Kidney (tissue), 14 donors: Measurements from ENCODE around the gene CDCA8. TPM values are rescaled to one million over a fixed set of nuclear protein-coding genes. Genes with fewer than 3 reads are reported as not detected.

ENCODE experiments used
- DNase-seq, 5 donors: peaks; one replicate each; pipeline ENCODE4 v3.0.0-alpha.2; 2013 to 2020
- FAIRE-seq: peaks from 2 replicates; lab custom pipeline; 2012; peaks lifted over from hg19 to GRCh38; lab: Jason Lieb, UNC
- H3K27ac ChIP-seq, 2 donors: one replicate each; pipeline ENCODE4 v1.7.0; 2013; ENCODE audit warnings: low read depth in 2 of 2, low read length in 2 of 2, inconsistent platforms in 1 of 2
- H3K27me3 ChIP-seq: one replicate; pipeline ENCODE4 v1.7.1; 2013; ENCODE audit warnings: low read length, inconsistent platforms; ENCODE audit not compliant: control insufficient read depth, insufficient read depth
- H3K36me3 ChIP-seq, 3 donors: one replicate each; pipeline versions ENCODE4 v1.7.0 to v1.7.1; 2013; ENCODE audit warnings: low read length in 3 of 3, control low read depth in 1 of 3, inconsistent platforms in 1 of 3; ENCODE audit not compliant: insufficient read depth in 3 of 3, control insufficient read depth in 2 of 3
- H3K4me1 ChIP-seq, 3 donors: one replicate each; pipeline versions ENCODE4 v1.7.0 to v1.7.1; 2013; ENCODE audit warnings: low read length in 3 of 3, inconsistent platforms in 1 of 3, low read depth in 1 of 3; ENCODE audit not compliant: control insufficient read depth in 2 of 3, insufficient read depth in 2 of 3
- H3K4me3 ChIP-seq, 3 donors: one replicate each; pipeline versions ENCODE4 v1.7.0 to v1.8.1; 2013; ENCODE audit warnings: low read length in 3 of 3, control low read depth in 1 of 3, inconsistent platforms in 1 of 3
- H3K9ac ChIP-seq, 3 donors: one replicate each; pipeline versions ENCODE4 v1.7.0 to v1.7.1; 2013; ENCODE audit warnings: low read length in 3 of 3, control low read depth in 1 of 3, inconsistent platforms in 1 of 3
- H3K9me3 ChIP-seq, 3 donors: one replicate each; pipeline versions ENCODE4 v1.7.0 to v1.7.1; 2013; ENCODE audit warnings: low read length in 3 of 3, control low read depth in 1 of 3, inconsistent platforms in 1 of 3; ENCODE audit not compliant: control insufficient read depth in 2 of 3, insufficient read depth in 1 of 3
- intact Hi-C: fragments of 100-400 bp; cut with DNase I; formaldehyde crosslinking; loops from one replicate; pipeline ENCODE4 v1.11.1; 2022
- polyA plus RNA-seq: library from polyadenylated mRNA; stranded (reverse); fragments of 350-450 nt; fragmentation: Illumina TruSeq; extraction: RNeasy Lipid Tissue Mini Kit (QIAGEN cat#74804); gene quantifications from one replicate; pipeline ENCODE4 v1.2.3, GENCODE V29; 2014; ENCODE audit warnings: low read depth, low replicate concordance; ENCODE audit not compliant: insufficient read depth
- total RNA-seq: library from RNA; stranded (reverse); fragmentation: NEBNext Ultra II Directional; extraction: Animal tissue kit (Norgen Biotek cat#: 25700); gene quantifications from one replicate; pipeline ENCODE4 v1.2.1, GENCODE V29; 2021
- TF ChIP-seq, protein P1 (sequence below): IDR thresholded peaks from 3 replicates; pipeline ENCODE4 v1.5.1; 2012; ENCODE audit warnings: mild to moderate bottlenecking, moderate library complexity, borderline replicate concordance; ENCODE audit not compliant: insufficient read depth; ENCODE audit errors: extremely low read depth
- donor health status: control.
- donor health status: control.
- donor health status: control.
- donor health status: control.
- donor health status: control.
- donor health status: DM: yes; HTN: yes; CAD: no.
- donor health status: Normal renal cell carcinoma (clear cell type).

CDCA8 gene
- total and polyA plus RNA-seq, 2 donors from 2014 or later: 0.71 to 1.0 TPM

DNA sequence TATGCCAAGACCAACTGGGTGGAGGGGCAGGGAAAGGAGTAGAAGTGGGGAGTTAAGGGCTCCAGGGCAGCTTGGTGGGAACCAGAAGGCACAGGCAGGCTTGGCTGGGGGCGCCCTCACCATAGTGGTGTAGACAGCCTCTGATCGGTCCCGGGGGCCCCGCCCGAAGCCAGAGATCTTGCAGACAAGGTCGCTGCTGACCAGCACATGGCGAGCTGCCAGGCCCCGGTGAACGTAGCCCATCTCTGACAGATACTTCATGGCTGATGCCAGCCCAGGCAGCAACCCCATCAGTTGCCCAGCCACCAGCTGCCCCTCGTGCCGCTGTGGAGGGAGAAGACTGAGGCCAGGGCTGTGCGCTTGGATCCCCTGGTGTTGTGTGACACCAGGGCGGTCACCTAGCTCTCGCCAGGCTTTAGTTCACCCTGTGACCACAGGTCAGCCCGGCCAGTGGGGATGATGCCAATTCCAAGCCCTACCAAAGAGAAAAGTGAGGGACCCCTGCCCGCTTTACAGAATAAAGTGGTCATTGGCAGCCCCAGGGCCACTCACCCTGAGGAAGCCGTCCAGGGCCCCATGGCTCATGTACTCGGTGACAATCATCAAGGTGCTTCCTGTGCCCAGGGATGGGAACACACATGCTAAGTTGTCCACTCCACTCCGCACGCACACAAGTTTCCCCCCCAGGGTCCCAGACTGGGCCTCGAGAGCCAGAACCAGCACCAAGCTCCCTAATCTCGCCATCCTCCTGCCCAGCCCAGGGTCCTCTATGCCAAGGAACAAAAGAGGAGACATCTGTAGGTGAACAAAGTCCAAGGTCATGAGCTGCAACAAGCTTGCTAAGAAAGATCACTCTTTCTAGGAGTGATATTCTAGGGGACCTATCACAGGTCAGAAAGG, 28.2 kb downstream of the CDCA8 start:
- no peaks in the 10 kb centered on the region for H3K27me3 ChIP-seq
- DNase-seq: no peak
- H3K4me3 ChIP-seq: no peak overlapping the region
- no peak for FAIRE-seq
- TF ChIP-seq, protein P1, sequence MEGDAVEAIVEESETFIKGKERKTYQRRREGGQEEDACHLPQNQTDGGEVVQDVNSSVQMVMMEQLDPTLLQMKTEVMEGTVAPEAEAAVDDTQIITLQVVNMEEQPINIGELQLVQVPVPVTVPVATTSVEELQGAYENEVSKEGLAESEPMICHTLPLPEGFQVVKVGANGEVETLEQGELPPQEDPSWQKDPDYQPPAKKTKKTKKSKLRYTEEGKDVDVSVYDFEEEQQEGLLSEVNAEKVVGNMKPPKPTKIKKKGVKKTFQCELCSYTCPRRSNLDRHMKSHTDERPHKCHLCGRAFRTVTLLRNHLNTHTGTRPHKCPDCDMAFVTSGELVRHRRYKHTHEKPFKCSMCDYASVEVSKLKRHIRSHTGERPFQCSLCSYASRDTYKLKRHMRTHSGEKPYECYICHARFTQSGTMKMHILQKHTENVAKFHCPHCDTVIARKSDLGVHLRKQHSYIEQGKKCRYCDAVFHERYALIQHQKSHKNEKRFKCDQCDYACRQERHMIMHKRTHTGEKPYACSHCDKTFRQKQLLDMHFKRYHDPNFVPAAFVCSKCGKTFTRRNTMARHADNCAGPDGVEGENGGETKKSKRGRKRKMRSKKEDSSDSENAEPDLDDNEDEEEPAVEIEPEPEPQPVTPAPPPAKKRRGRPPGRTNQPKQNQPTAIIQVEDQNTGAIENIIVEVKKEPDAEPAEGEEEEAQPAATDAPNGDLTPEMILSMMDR: no peak
- no peaks in the 10 kb centered on the region for H3K9me3 ChIP-seq
- H3K9ac ChIP-seq: no peak overlapping the region
- intact Hi-C loops: no loop called here
- no peaks in the 10 kb centered on the region for H3K36me3 ChIP-seq
- no peak overlapping the region for H3K27ac ChIP-seq
- no peaks in the 10 kb centered on the region for H3K4me1 ChIP-seq

DNA sequence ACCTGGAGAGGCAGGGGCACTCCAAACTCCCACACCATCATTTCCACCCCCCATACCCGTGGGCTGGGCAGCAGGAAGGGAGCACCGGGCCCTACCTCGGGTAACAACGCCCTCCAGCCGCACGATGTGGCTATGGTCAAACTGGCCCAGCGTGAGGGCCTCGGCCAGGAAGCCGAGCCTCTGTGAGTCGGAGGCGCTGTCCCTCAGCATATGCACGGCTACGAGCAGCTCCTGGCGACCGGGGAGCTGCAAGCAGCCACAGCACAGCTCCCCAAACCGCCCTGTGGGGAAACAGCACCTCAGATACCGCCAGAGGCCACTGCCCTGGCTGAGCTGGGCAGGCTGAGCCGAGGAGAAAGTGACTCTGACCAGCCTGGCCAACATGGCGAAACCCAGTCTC, 29.2 kb downstream of the CDCA8 start:
- Histone ChIP-seq H3K27me3 (no peaks in the 10 kb centered on the region), H3K4me1 (no peaks in the 10 kb centered on the region), H3K4me3 (no peak overlapping the region), H3K9me3 (no peaks in the 10 kb centered on the region), H3K9ac (no peak overlapping the region), H3K27ac (no peak overlapping the region), H3K36me3 (no peaks in the 10 kb centered on the region)
- TF ChIP-seq, protein P1: no peak
- intact Hi-C loops: no loop called here
- no peak for FAIRE-seq
- DNase-seq: no peak

DNA sequence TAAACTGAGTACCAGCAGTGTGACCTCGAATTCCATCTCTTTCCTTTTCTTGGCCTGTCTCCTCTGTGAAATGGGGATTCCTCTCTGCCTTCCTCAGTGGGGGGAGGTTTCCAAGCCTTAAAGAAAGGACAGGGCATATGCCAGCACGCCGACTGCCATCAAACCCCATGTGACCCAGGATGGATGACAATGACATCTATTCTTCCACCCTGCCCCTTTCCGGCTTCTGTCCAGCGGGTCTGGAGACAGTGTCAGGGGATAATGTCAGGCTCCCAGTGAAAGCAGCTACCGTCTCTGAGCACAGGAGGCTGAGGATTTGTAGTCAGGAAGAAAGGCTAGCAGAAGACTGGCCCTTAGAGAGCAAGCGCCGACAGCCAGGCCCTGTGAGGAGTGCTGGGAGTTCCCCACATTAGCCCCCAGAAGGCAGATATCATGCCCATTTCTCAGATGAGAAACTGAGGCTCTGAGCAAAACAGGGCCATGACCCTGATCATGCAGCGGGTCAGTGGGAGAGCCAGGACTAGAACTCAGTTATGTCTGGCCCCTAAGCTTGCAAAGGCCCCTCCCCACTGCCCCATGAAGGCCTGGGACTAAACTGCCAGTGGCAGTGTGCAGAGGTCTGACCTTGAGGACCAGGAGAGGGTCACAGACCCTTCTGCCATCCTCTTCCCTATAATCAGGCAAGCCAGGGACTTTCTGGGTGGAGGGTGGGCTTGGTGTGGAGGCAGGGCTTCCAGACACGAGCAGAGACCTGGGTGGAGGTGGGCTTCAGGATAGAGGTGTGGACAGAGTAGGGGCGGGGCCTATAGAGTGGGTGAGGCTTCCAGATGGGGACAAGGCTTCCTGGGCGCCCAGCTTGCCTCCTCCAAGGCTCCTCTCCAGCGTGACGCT, 30.1 kb downstream of the CDCA8 start:
- Histone ChIP-seq H3K9me3 (no peaks in the 10 kb centered on the region), H3K4me3 (no peak overlapping the region), H3K27ac (no peak overlapping the region), H3K9ac (no peak overlapping the region), H3K27me3 (no peaks in the 10 kb centered on the region), H3K36me3 (no peaks in the 10 kb centered on the region), H3K4me1 (no peaks in the 10 kb centered on the region)
- TF ChIP-seq, protein P1: no peak
- FAIRE-seq: no peak
- no peak for DNase-seq
- intact Hi-C loops: no loop called here
